ENCODE results near the gene IDH1.
A peak's percentile ranks its signal among the peaks of the same experiment; 100 is the strongest.

Gene IDH1

DNA sequence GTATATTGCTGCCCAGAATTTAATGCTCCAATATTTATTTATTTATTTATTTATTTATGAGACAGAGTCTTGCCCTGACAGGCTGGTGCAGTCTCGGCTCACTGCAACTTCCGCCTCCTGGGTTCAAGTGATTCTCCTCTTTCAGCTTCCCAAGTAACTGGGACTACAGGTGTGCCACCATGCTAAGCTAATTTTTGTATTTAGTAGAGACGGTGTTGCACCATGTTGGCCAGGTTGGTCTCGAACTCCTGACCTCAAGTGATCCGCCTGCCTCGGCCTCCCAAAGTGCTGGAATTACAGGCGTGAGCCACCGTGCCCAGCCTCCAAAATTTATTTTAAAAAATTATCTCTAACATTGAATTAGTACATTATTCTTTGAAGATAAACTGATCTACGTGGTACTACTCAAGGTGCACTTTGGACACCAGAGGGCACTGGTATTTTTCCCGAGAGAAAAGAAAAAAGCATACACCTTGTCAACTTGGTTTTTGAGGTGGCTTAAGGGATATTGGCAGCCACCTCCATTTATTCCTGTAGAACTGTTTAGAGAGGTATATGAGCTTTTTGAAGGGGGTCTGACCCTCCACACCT, 1.4 kb upstream of the IDH1 start:
- TF ChIP-seq, protein P1, sequence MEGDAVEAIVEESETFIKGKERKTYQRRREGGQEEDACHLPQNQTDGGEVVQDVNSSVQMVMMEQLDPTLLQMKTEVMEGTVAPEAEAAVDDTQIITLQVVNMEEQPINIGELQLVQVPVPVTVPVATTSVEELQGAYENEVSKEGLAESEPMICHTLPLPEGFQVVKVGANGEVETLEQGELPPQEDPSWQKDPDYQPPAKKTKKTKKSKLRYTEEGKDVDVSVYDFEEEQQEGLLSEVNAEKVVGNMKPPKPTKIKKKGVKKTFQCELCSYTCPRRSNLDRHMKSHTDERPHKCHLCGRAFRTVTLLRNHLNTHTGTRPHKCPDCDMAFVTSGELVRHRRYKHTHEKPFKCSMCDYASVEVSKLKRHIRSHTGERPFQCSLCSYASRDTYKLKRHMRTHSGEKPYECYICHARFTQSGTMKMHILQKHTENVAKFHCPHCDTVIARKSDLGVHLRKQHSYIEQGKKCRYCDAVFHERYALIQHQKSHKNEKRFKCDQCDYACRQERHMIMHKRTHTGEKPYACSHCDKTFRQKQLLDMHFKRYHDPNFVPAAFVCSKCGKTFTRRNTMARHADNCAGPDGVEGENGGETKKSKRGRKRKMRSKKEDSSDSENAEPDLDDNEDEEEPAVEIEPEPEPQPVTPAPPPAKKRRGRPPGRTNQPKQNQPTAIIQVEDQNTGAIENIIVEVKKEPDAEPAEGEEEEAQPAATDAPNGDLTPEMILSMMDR (conservative IDR thresholded peaks at IDR 0.05) = peak; percentile 63
- H3K27ac ChIP-seq = peak overlapping the region; percentile 99

DNA sequence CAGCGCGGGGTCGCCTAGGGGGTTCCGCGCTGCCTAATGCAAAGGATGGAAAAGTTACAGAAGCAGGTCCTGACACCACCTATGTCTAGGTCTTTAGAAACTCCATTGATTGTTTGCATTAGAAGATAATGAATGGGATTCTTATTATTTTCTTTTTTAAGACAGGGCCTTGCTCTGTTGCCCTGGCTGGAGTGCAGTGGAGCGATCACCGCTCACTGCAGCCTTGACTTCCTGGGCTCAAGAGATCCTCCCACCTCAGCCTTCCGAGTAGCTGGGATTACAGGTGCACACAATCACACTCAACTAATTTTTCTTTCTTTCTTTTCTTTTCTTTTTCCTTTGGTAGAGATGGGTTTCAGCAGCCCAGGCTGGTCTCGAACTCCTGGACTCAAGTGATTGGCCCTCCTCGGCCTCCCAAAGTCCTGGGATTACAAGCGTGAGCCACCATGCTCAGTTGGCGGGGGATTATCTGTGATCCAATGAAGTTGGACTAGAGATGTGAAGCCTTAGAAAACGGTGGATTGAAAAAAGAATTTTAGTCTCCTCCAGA, 761 bp upstream of the IDH1 start:
- peak overlapping the region; percentile 99 for H3K27ac ChIP-seq
- TF ChIP-seq, protein P1 (conservative IDR thresholded peaks at IDR 0.05) = peak; percentile 26

DNA sequence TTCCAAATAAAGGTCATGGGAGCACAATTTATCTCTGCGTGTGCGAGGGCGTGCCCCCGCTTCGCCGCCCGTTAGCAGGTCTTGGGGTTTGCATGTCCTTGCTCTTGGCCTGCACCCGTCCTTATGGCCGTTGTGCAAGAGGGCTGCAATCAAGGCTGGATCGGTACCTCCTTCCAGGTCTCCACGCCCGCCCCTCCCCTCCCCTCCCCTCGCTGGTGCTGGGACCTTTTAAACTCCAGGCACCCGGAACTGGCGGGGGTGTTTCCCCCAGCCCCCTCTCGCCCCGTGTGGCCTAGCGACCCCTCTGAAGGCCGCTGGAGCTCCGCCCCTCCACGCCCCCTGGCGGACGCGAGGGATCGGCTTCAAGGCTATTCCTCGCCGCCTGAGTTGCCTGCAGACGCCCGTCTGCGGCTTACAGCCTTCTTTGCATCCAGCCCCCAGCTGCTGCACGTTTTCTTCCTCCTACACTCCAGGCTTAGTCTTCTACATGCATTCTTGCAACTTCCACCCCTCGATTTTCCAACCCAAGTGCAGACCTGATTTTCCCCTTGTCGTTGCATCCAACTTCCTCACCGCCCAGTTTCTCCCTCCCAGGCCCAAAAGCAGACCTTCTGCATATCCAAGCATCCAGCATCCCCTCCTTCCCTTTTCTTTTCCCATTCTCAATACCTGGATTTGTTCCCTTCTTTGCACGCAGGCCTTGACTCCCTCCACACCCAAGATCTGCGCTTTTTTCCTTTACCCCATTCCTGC, 577 bp downstream of the IDH1 start:
- H3K27ac ChIP-seq = peak overlapping the region; percentile 99
- TF ChIP-seq, protein P1 (conservative IDR thresholded peaks at IDR 0.05) = peak; percentile 86

DNA sequence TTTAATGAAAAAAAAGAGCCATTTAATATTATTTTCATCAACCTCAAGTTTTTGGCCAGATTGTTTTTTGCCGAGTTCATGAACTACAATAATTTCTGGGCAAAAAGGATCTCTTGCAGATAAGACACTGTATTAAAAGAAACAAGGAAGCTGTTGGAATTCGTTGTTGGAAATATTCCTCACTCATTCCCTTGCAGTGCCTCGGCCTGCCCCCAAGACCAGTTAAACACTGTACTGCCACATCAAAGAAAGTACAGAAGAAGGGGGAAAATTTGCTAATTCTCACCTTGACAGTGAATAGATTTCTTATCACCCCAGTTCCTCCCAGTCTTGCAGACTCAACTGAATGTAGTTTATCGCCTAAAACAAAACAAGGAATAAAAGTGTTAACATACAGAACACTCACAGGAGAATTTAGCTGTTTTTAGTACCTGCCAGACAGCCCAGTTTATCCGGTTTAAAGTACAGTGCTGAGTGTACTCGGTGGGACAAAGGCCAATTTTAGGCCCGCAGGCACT, 1.2 kb downstream of the IDH1 start:
- TF ChIP-seq, protein P1 (conservative IDR thresholded peaks at IDR 0.05) = no peak
- peak overlapping the region; percentile 99 for H3K27ac ChIP-seq

DNA sequence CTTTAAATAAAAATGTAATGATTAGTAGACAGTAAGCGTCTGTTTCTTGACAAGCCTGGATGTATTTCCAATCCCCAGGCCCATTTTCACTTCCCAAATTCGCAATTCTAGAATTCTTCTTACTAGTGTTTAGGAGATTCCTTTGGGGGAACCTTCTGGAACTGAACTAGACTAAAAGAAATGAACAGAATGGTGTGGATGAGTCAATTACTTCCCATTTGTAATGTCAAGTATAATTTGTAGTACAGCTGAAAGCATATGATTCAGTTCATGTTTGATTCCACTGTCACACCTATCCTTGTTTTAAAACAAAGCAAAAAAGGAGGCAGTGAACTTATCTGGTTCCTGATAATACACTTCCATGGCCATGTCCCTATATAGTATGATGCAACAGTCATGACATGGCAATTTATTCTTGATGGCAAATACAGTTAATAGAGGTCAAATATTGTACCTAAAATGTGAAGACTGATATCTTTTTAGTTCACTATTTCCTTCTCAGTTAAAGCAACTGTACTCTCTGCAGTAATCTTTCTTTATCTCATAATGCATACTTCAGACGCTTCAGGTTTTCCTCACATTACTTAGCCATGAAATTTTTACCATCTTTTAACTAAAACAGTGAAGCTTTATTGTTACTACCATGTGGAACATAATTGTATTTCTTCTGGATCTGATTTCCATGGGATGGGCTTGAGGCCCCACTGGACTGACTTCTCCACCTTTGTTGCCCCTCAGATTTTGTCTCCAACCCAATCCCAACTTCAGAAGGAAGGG, 2.0 kb downstream of the IDH1 start:
- peak overlapping the region; percentile 99 for H3K27ac ChIP-seq

DNA sequence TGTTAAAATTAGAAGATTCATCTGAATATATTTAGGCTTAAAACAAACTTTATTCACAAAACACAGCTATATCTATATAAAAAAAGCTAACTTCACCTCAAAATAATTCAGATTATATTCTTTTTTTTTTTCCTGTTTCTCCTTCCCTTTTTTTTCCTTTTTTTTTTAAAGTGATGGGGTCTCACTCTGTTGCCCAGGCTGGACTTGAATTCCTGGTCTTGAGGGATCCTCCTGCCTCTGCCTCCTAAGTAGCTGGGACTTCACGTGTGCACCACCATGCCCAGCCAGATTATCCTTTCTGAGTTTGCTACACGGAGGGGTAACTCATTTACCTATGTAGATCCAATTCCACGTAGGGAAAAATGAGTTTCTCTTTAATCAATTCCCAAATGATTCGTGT, 3.8 kb downstream of the IDH1 start:
- no peak overlapping the region for H3K27ac ChIP-seq
- TF ChIP-seq, protein P1 (conservative IDR thresholded peaks at IDR 0.05) = no peak

More for the DNA sequence above, 2.0 kb downstream of the IDH1 start:
- TF ChIP-seq, protein P1 (conservative IDR thresholded peaks at IDR 0.05) = no peak

DNA sequence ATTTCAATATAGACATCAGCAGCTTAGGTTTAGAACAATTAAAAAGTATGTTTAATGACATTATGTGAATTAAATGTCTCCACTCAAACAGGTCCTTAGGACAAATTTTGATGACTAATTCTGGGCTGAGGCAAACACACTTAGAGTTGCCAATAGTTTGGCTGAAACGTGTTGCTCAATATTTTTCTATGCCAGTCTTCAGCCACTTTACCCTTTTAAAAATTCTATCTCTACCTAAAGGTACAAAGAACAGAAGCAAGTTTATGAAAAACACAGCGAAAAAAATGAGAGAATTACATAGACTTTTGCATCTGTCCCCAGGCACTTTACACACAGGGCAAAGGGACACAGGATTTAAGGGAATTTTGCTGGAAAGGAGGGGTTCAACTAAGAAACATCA, 4.5 kb downstream of the IDH1 start:
- TF ChIP-seq, protein P1 (conservative IDR thresholded peaks at IDR 0.05) = no peak
- peak overlapping the region; percentile 51; the same call in 1 of the 2 replicates for H3K27ac ChIP-seq
